ENCODE data around the gene CDH23. TPM values are rescaled to one million over a fixed set of nuclear protein-coding genes. Genes with fewer than 3 reads are reported as not detected.

CDH23 gene
- total RNA-seq, 3 donors from 2014 or later = 1.8 to 3.6 (median 3.0) TPM

- intact Hi-C loops (cut with DNase I, micrococcal nuclease) = no loop called here
- Histone ChIP-seq H3K36me3 (ENCODE audit: low read depth) (no peaks in the 10 kb centered on the region), H3K4me1 (ENCODE audit: low read depth) (peaks cover 12% of the 10 kb centered on the region), H3K9me3 (no peaks in the 10 kb centered on the region), H3K4me3 (no peak overlapping the region)
- TF ChIP-seq, protein P1, sequence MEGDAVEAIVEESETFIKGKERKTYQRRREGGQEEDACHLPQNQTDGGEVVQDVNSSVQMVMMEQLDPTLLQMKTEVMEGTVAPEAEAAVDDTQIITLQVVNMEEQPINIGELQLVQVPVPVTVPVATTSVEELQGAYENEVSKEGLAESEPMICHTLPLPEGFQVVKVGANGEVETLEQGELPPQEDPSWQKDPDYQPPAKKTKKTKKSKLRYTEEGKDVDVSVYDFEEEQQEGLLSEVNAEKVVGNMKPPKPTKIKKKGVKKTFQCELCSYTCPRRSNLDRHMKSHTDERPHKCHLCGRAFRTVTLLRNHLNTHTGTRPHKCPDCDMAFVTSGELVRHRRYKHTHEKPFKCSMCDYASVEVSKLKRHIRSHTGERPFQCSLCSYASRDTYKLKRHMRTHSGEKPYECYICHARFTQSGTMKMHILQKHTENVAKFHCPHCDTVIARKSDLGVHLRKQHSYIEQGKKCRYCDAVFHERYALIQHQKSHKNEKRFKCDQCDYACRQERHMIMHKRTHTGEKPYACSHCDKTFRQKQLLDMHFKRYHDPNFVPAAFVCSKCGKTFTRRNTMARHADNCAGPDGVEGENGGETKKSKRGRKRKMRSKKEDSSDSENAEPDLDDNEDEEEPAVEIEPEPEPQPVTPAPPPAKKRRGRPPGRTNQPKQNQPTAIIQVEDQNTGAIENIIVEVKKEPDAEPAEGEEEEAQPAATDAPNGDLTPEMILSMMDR (IDR thresholded peaks at IDR 0.05) = no peak
- DNase-seq (no peak), ATAC-seq (no peak)
Observed at GRCh38 chr10:71644307-71645180, 247.8 kb downstream of the CDH23 start.

DNA sequence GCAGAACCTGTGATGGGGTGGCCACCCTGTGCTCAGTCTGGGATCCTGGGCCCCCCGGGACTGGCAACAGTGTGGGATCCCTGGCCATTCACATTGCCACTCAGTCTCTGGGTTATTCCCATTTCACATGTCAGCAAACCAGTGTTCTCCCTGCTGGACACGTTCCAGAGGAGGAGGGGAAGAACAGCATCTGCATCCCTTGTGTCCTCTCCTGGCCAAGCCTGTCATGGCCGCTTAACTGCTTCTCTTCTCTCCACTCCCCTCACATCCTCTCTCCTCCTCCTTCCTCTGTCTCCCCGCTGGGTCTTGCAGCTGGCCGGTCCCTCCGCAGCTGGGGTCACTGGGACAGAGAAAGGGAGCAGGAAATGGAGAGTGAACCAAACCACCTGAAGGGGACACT lies 248.5 kb downstream of the CDH23 start:
- Histone ChIP-seq H3K4me3 (no peak overlapping the region), H3K4me1 (ENCODE audit: low read depth) (peaks cover 10% of the 10 kb centered on the region), H3K9me3 (no peaks in the 10 kb centered on the region), H3K36me3 (ENCODE audit: low read depth) (no peaks in the 10 kb centered on the region)
- no peak for DNase-seq
- TF ChIP-seq, protein P1 (IDR thresholded peaks at IDR 0.05) = no peak
- ATAC-seq = no peak
- intact Hi-C loops (cut with DNase I, micrococcal nuclease) = no loop called here

DNA sequence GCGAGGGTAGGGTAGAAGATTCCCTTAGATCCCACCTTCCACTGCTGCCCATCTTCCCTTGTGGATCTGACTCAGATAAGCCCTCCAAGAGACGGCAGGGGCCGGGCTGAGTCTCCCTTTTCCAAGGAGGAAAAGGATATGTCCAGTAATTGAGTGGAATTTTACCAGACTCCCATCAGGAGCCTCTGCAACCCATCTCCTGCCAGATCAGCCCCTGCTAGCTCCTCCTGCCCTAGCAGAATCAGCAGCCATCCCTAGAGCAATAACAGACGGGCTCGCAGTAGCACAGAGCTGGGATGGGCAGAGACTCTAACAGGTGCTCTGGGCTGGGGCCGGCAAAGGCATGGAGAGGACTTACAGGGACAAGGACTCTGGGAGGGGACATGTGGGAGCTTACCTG lies 249.3 kb downstream of the CDH23 start:
- intact Hi-C loops (cut with DNase I, micrococcal nuclease) = no loop called here
- no peak overlapping the region for H3K4me3 ChIP-seq
- DNase-seq (no peak), ATAC-seq (no peak)
- peaks cover 10% of the 10 kb centered on the region for H3K4me1 ChIP-seq (ENCODE audit: low read depth)
- no peaks in the 10 kb centered on the region for H3K36me3 ChIP-seq (ENCODE audit: low read depth)
- TF ChIP-seq, protein P1 (IDR thresholded peaks at IDR 0.05) = no peak
- no peaks in the 10 kb centered on the region for H3K9me3 ChIP-seq

GRCh38 chr10:71646592-71647292 lies 250.0 kb downstream of the CDH23 start:
- Histone ChIP-seq H3K4me3 (no peak overlapping the region), H3K4me1 (ENCODE audit: low read depth) (peaks cover 10% of the 10 kb centered on the region), H3K36me3 (ENCODE audit: low read depth) (no peaks in the 10 kb centered on the region), H3K9me3 (no peaks in the 10 kb centered on the region)
- no peak for ATAC-seq
- no peak for DNase-seq
- intact Hi-C loops (cut with DNase I, micrococcal nuclease) = no loop called here
- TF ChIP-seq, protein P1 (IDR thresholded peaks at IDR 0.05) = no peak

DNA sequence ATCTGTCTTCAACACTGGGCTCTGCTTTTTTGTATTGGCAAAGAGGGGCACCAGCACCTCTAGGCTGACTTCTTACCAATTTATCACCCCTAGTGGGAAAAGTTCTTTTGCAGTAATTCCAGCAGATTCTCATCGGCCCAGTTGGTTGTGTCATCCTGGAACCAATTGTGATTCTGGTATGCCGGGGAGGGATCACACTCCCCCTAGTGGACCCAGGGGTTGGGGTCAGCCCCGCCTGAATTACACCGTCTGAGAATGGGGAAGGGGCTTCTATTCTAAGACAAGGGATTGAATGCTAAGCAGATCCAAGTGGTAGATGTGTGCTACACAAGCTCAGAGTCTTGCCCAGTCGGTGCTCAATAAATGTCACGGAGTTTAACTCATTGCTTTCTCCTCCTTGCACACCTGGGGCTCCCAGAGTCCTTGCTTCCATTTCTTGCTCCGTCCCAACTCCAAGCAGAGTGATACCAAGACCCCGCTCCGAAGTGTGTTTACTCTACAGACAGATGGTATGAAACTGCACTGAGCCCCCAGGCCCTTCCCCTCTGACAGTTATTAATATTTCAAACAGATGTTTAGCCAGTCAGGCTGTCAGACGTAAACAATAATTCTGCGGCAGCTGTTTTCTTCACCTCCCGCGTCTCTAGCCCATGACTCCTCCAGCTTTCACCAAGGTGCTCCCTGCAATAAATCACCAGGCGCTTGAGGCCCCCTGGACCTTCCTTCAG lies 251.0 kb downstream of the CDH23 start:
- Histone ChIP-seq H3K36me3 (ENCODE audit: low read depth) (no peaks in the 10 kb centered on the region), H3K9me3 (no peaks in the 10 kb centered on the region), H3K4me1 (ENCODE audit: low read depth) (peaks cover 10% of the 10 kb centered on the region), H3K4me3 (no peak overlapping the region)
- TF ChIP-seq, protein P1 (IDR thresholded peaks at IDR 0.05) = no peak
- ATAC-seq (no peak), DNase-seq (no peak)
- intact Hi-C loops (cut with DNase I, micrococcal nuclease) = no loop called here
